ENCODE data around the gene ASH1L. TPM values are rescaled to one million over a fixed set of nuclear protein-coding genes. Genes with fewer than 3 reads are reported as not detected.

The ASH1L gene
- total RNA-seq, 1 experiment from 2014 or later, result 71.8 TPM

DNA sequence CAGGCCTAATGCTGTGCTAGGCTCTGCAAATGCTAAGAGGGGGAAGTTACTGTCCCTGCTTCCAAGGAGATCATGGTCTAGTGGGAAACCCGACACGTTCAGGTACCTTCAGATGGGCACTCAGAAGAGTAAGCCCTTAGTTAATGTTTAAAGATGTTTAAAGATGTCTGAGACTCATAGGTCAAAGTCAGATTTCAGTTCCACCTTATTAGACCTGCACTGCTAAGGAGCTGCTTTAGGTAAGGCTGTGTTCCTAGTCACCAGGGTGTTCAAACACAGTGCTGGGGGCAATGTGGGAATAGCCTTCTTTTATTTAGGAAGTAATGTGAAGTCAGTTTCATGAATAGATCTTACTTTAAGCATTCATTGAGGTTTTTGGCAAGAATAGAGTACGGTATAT, 245.7 kb downstream of the ASH1L start:
- H3K27me3 Mint-ChIP-seq (ENCODE audit: unreplicated experiment), result no peaks in the 10 kb centered on the region
- CTCF ChIA-PET, result interaction anchor here (0.6 kb wide), 1 partner anchor 20 kb away, joined by 3 read pairs; no protein-coding TSS in a partner anchor

GRCh38 chr1:155313261-155313660, 249.3 kb downstream of the ASH1L start:
- intact Hi-C loops (cut with micrococcal nuclease; ENCODE audit: unreplicated experiment), result no loop called here
- Mint-ChIP-seq H3K27me3 (ENCODE audit: unreplicated experiment) (no peaks in the 10 kb centered on the region), H3K4me1 (ENCODE audit: low read depth, unreplicated experiment) (peaks cover 34% of the 10 kb centered on the region), H3K9me3 (ENCODE audit: low read depth, unreplicated experiment) (no peaks in the 10 kb centered on the region), H3K27ac (ENCODE audit: unreplicated experiment) (no peak overlapping the region), H3K4me3 (ENCODE audit: low read depth, unreplicated experiment) (no peak overlapping the region), H3K36me3 (ENCODE audit: insufficient read depth, unreplicated experiment) (peaks cover 88% of the 10 kb centered on the region)
- TF ChIP-seq, protein P1, sequence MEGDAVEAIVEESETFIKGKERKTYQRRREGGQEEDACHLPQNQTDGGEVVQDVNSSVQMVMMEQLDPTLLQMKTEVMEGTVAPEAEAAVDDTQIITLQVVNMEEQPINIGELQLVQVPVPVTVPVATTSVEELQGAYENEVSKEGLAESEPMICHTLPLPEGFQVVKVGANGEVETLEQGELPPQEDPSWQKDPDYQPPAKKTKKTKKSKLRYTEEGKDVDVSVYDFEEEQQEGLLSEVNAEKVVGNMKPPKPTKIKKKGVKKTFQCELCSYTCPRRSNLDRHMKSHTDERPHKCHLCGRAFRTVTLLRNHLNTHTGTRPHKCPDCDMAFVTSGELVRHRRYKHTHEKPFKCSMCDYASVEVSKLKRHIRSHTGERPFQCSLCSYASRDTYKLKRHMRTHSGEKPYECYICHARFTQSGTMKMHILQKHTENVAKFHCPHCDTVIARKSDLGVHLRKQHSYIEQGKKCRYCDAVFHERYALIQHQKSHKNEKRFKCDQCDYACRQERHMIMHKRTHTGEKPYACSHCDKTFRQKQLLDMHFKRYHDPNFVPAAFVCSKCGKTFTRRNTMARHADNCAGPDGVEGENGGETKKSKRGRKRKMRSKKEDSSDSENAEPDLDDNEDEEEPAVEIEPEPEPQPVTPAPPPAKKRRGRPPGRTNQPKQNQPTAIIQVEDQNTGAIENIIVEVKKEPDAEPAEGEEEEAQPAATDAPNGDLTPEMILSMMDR (IDR thresholded peaks at IDR 0.05; ENCODE audit: unreplicated experiment), result no peak
- no peak for DNase-seq
- no TSS peak for BruUV-seq (replicated peaks)
- CTCF ChIA-PET, result interaction anchor here (0.7 kb wide), 1 partner anchor 336 kb away, joined by 5 read pairs; no protein-coding TSS in a partner anchor

More for the DNA sequence above, 245.7 kb downstream of the ASH1L start:
- no TSS peak for BruUV-seq (replicated peaks)
- TF ChIP-seq, protein P1 (IDR thresholded peaks at IDR 0.05; ENCODE audit: unreplicated experiment), result no peak
- Mint-ChIP-seq H3K36me3 (ENCODE audit: insufficient read depth, unreplicated experiment) (peaks cover 88% of the 10 kb centered on the region), H3K4me1 (ENCODE audit: low read depth, unreplicated experiment) (peaks cover 40% of the 10 kb centered on the region), H3K27ac (ENCODE audit: unreplicated experiment) (no peak overlapping the region), H3K4me3 (ENCODE audit: low read depth, unreplicated experiment) (no peak overlapping the region), H3K9me3 (ENCODE audit: low read depth, unreplicated experiment) (no peaks in the 10 kb centered on the region)
- intact Hi-C loops (cut with micrococcal nuclease; ENCODE audit: unreplicated experiment), result no loop called here
- DNase-seq, result no peak

DNA sequence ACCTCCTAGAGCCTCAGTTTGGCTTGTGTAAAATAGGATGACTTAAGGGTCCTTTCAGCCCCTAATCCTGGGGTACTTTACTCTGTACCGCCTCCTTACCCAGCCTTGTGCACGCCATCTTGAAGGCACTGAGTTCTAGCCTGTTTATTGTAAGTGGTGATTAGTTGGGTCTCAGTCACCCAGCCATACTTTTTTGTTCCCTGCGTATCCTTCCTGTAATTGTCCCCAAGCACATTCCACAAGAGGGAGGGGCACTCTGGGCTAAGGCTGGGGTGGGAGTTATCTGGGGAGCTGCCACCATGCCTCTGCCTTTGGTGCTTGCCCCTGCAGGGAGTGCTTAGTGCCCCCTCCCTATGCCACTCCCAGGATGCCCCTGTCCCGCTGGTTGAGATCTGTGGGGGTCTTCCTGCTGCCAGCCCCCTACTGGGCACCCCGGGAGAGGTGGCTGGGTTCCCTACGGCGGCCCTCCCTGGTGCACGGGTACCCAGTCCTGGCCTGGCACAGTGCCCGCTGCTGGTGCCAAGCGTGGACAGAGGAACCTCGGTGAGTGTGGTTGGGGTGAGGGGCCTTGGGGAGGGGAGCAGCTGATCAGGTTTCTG, 253.1 kb downstream of the ASH1L start:
- Mint-ChIP-seq H3K27ac (ENCODE audit: unreplicated experiment) (peak overlapping the region; percentile 97), H3K36me3 (ENCODE audit: insufficient read depth, unreplicated experiment) (peaks cover 63% of the 10 kb centered on the region), H3K9me3 (ENCODE audit: low read depth, unreplicated experiment) (no peaks in the 10 kb centered on the region), H3K27me3 (ENCODE audit: unreplicated experiment) (no peaks in the 10 kb centered on the region), H3K4me1 (ENCODE audit: low read depth, unreplicated experiment) (peaks cover 53% of the 10 kb centered on the region), H3K4me3 (ENCODE audit: low read depth, unreplicated experiment) (peak overlapping the region; percentile 90)
- intact Hi-C loops (cut with micrococcal nuclease; ENCODE audit: unreplicated experiment), result no loop called here
- DNase-seq, result peak; percentile 74
- CTCF ChIA-PET, result no interaction called here
- BruUV-seq (replicated peaks), result no TSS peak
- TF ChIP-seq, protein P1 (IDR thresholded peaks at IDR 0.05; ENCODE audit: unreplicated experiment), result no peak

- Mint-ChIP-seq H3K27me3 (ENCODE audit: unreplicated experiment) (no peaks in the 10 kb centered on the region), H3K27ac (ENCODE audit: unreplicated experiment) (peak within 1 kb of the TSS; percentile 97), H3K4me1 (ENCODE audit: low read depth, unreplicated experiment) (peaks cover 60% of the 10 kb centered on the region), H3K4me3 (ENCODE audit: low read depth, unreplicated experiment) (peak within 1 kb of the TSS; percentile 90), H3K9me3 (ENCODE audit: low read depth, unreplicated experiment) (no peaks in the 10 kb centered on the region), H3K36me3 (ENCODE audit: insufficient read depth, unreplicated experiment) (peaks cover 58% of the 10 kb centered on the region)
- BruUV-seq (replicated peaks), result TSS peak; percentile 94
- TF ChIP-seq, protein P1 (IDR thresholded peaks at IDR 0.05; ENCODE audit: unreplicated experiment), result no peak
- intact Hi-C loops (cut with micrococcal nuclease; ENCODE audit: unreplicated experiment), result loop anchor here (1.0 kb wide), 1 partner anchor 15 kb away; no protein-coding TSS in a partner anchor
- DNase-seq, result peak; percentile 98
- CTCF ChIA-PET, result interaction anchor here (0.7 to 1.9 kb wide), 4 partner anchors 15 to 58 kb away, joined by 3 to 18 read pairs (median 10); partner anchors contain the start of gene CLK2
Observed at GRCh38 chr1:155308493-155309422, 253.8 kb downstream of the ASH1L start, which contains the start of gene FDPS. Gene FDPS, plus strand, starts transcription at chr1:155308866. Its CDS starts 924 bp downstream, at chr1:155309790.
